SK-N-MC (cell line): ENCODE measurements around the gene SGMS1.
"Not testable (repeated sequence)": the region's sequence is repeated elsewhere in the genome, so short reads cannot be mapped to it uniquely, and the experiment has no call there.

ENCODE experiments used
- DNase-seq: peaks from one replicate; pipeline ENCODE4 v3.0.0-alpha.2; 2011; ENCODE audit warnings: low read depth, low spot score
- H3K27ac ChIP-seq: fragments of 200-600 bp; sonication (generic); 2 replicates; pipeline ENCODE4 v1.5.1; 2016; ENCODE audit warnings: mixed run types
- H3K36me3 ChIP-seq: fragments of 200-600 bp; sonication (generic); 2 replicates; pipeline ENCODE4 v1.6.1; 2017; ENCODE audit warnings: antibody characterized with exemption, low read length, mixed read lengths; ENCODE audit not compliant: insufficient read depth
- H3K4me3 ChIP-seq: fragments of 200-600 bp; sonication (generic); 2 replicates; pipeline ENCODE4 v1.5.1; 2016
- H3K9ac ChIP-seq: fragments of 200-600 bp; sonication (generic); 2 replicates; pipeline ENCODE4 v1.8.0; 2017; ENCODE audit warnings: mixed run types, mixed read lengths; ENCODE audit not compliant: insufficient read length
- H3K9me3 ChIP-seq: fragments of 200-600 bp; sonication (generic); 2 replicates; pipeline ENCODE4 v1.6.1; 2017; ENCODE audit warnings: low read depth, mild to moderate bottlenecking, antibody characterized with exemption, low read length, moderate library complexity, mixed read lengths
- EZH2 ChIP-seq: fragments of 200-600 bp; sonication (generic); IDR thresholded peaks from one replicate; pipeline ENCODE4 v1.6.1; 2017; ENCODE audit warnings: antibody characterized with exemption
- FOXP2 ChIP-seq: optimal IDR thresholded peaks from 2 replicates; pipeline ENCODE3; 2011; ENCODE audit warnings: mild to moderate bottlenecking, moderate library complexity; ENCODE audit not compliant: insufficient read depth; ENCODE audit errors: extremely low read length, control extremely low read depth
- POLR2AphosphoS5 ChIP-seq: IDR thresholded peaks from 2 replicates; pipeline ENCODE4 v1.6.1; 2012; ENCODE audit warnings: mild to moderate bottlenecking, low read depth, low read length, borderline replicate concordance

SGMS1 gene

DNA sequence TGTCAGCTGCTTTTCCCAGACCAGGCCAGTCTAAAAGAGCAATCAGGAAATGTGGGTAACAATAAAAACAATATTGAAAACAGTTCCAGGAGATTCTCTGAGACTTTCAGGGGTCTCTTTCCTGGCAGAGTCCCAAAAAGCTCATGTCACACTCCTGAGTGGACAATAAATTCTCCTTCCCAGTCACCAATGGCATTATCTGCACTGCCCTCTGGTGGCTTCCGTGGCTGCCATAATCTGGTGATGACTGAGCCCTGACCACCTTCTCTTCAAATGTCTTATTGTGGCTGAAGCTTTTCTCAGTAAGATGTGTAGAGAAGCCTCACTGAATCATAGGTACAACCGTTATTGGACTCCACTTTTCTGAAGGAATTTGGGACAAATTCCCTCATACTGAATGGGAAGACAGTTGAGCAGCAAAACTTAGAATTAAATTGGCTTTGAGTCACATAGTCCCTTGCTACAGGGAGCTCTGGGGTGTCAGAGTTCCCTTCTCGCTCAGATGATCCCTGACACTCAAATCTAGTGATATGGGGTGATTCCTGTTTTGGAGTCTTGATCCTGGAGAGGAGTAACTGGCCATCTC, 348.0 kb downstream of the SGMS1 start:
- no peak overlapping the region for H3K4me3 ChIP-seq
- DNase-seq, result no peak
- TF ChIP-seq FOXP2 (no peak), POLR2AphosphoS5 (no peak), EZH2 (no peak)
- H3K9me3 ChIP-seq, result no peaks in the 10 kb centered on the region
- no peaks in the 10 kb centered on the region for H3K36me3 ChIP-seq
- H3K27ac ChIP-seq, result no peak overlapping the region
- no peak overlapping the region for H3K9ac ChIP-seq

DNA sequence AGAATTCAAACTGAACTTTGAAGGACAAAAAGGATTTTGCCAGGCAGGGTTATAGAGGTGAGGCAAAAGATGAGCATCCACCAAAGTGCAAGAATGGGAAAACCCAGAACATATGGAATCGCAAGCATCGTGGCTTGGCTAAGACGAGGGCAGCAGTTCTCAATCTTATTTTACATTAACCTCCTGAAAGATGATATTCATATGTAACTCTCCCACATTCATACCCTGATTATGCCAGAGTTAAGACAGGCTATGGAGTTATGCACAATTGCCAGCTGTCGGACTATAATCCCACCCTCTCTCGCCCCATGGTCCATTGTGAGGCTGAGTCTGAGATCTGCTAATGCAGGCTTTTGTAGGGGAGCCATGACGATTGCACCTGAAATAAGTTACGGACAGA, 351.2 kb downstream of the SGMS1 start:
- H3K9ac ChIP-seq, result no peak overlapping the region
- H3K4me3 ChIP-seq, result no peak overlapping the region
- H3K27ac ChIP-seq, result no peak overlapping the region
- DNase-seq, result no peak
- no peak for TF ChIP-seq FOXP2
- TF ChIP-seq EZH2, result no peak
- TF ChIP-seq POLR2AphosphoS5, result no peak
- no peaks in the 10 kb centered on the region for H3K9me3 ChIP-seq
- no peaks in the 10 kb centered on the region for H3K36me3 ChIP-seq

DNA sequence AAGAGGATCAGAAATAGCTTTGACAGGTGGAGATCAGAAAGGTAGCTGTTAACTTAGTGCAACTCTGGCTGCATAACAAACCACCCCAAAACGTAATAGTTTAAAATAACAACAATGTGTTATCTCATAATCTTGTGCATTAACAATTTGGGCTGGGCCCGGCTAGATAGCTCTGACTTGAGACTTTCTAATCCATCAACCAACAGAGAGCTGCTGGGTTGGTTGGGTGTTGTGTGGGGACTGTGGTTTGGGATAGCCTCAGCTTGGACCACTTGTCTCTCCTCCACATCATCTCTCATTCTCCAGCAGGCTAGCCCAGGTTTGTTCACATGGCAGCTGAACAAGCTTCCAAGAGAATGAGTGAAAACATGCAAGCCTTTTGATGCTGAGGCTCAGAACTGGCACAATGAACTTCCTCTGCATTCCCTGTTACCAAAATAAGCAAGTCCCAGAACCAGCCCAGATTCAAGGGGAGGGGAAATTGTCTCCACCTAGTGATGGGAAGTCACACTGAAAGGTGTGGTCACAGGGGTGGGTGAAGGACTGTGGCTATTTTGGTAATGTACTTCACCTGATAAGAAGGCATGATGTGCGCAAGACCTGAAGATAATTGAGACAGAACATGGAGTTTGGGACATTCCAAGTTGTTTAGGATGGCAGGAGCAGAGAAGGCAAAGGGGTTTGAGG, 352.0 kb downstream of the SGMS1 start:
- TF ChIP-seq EZH2, result no peak
- no peak for DNase-seq
- H3K27ac ChIP-seq, result no peak overlapping the region

DNA sequence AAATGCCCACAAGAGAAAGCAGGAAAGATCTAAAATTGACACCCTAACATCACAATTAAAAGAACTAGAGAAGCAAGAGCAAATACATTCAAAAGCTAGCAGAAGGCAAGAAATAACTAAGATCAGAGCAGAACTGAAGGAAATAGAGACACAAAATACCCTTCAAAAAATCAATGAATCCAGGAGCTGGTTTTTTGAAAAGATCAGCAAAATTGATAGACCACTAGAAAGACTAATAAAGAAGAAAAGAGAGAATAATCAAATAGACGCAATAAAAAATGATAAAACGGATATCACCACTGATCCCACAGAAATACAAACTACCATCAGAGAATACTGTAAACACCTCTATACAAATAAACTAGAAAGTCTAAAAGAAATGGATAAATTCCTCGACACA, 355.9 kb downstream of the SGMS1 start:
- not testable (repeated sequence) for H3K27ac ChIP-seq, H3K9ac ChIP-seq, H3K36me3 ChIP-seq, H3K4me3 ChIP-seq, DNase-seq, H3K9me3 ChIP-seq

More for the DNA sequence above, 352.0 kb downstream of the SGMS1 start:
- Histone ChIP-seq H3K4me3 (no peak overlapping the region), H3K9ac (no peak overlapping the region), H3K36me3 (no peaks in the 10 kb centered on the region), H3K9me3 (no peaks in the 10 kb centered on the region)

DNA sequence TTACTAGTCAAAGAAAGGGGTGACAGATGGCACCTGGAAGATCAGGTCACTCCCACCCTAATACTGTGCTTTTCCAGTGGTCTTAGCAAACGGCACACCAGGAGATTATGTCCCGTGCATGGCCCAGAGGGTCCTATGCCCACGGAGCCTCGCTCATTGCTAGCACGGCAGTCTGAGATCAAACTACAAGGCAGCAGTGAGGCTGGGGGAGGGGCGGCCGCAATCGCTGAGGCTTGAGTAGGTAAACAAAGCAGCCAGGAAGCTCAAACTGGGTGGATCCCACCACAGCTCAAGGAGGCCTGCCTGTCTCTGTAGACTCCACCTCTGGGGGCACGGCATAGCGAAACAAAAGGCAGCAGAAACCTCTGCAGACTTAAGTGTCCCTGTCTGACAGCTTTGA, 361.1 kb downstream of the SGMS1 start:
- not testable (repeated sequence) for DNase-seq, H3K9ac ChIP-seq, H3K4me3 ChIP-seq

DNA sequence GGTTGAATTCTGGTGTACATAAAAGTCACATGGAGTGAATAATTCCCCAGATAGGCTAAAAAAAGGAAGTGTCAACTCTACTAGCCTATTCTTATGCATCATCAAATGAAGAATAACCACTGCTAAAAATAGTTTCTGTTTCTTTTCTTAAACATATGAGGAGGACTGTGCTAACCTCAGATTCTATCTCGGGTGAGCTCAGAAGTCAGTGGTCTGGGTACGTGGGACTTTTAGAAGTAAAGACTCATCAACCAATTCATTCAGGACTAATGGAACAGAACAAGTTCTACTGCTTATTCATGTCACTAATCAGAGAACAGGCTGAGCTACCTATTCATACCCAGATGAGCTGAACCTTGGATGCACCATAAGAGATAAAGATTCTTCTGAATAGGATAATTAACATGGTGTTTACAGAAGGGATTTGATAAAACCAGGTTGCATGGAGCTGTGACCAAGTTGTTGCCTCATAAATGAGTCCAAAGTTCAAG, 362.9 kb downstream of the SGMS1 start:
- H3K9ac ChIP-seq, result no peak overlapping the region
- no peak for TF ChIP-seq EZH2
- no peak for TF ChIP-seq POLR2AphosphoS5
- no peak for TF ChIP-seq FOXP2
- H3K36me3 ChIP-seq, result no peaks in the 10 kb centered on the region
- no peaks in the 10 kb centered on the region for H3K9me3 ChIP-seq
- no peak overlapping the region for H3K27ac ChIP-seq
- H3K4me3 ChIP-seq, result no peak overlapping the region
- no peak for DNase-seq

More for the DNA sequence above, 361.1 kb downstream of the SGMS1 start:
- H3K27ac ChIP-seq, H3K36me3 ChIP-seq, H3K9me3 ChIP-seq: not testable (repeated sequence)
